ENCODE measurements around the gene KREMEN2.

The KREMEN2 gene

DNA sequence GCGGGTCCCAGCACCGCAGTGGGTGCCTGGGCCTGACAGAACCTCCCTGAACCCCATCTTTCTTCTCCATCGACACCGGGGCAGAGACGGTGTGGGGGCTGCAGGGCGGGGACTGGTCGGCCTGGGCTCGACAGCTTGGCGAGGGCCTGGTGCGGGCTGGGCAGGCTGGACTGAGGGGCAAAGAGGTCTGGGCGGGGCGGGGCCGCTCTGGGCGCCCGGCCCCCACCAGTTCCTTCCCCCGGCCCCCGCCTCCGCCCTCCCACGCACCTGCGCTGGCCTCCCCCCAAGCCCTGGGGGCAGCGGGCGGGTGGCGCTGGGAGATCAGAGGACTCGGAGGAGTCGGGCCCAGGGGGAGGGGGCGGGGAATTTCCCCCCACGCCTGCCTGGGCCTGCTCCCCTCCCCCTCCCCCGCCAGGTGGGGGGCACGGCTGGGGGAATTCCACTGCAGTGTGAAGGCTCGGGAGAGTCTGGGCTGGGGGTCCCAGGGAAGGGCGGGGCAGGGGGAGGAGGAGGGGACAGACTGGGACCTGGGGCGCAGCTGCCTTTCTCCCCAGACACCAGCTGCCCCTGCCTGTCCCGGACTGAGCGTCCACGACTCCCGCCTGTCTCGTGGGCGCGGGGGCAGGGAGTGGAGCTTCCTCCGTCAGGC is 877 bp upstream of the KREMEN2 start:
- DNase-seq, result no peak
- intact Hi-C loops (cut with DNase I), result no loop called here

DNA sequence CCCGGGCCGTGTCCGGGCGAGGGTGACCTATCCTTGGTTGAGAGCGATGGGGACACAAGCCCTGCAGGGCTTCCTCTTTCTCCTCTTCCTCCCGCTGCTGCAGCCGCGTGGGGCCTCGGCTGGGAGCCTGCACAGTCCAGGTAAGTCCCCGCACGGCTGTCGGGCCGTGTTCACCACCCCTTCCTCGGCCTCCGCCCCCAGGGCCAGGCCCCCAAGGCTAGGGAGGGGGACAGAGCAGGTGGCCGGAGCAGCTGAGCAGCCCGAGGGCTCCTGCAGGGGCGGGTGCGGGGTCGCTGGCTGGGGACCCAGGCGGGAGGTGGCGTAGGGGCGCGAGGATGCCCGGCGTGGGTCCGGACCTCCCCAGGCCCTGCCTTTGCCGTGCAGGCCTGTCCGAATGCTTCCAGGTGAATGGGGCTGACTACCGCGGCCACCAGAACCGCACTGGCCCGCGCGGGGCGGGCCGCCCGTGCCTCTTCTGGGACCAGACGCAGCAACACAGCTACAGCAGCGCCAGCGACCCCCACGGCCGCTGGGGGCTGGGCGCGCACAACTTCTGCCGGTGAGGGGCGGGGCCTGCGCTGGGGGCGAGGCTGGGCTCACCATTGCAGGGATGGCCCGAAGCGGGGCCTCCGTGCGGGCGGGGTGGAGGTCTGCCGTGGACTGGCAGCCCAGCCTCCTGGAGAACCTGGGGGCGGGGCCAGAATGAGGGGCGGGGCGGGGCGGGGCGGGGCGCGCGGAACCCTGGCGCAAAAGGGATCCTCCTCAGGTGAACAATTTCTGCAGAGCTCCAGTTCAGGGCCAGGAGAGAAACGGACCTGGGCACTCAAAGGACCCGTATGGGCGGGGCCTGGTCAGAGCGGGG is 631 bp downstream of the KREMEN2 start:
- peak in 1 of 10 donors; percentile 67 for DNase-seq
- intact Hi-C loops (cut with DNase I), result no loop called here

DNA sequence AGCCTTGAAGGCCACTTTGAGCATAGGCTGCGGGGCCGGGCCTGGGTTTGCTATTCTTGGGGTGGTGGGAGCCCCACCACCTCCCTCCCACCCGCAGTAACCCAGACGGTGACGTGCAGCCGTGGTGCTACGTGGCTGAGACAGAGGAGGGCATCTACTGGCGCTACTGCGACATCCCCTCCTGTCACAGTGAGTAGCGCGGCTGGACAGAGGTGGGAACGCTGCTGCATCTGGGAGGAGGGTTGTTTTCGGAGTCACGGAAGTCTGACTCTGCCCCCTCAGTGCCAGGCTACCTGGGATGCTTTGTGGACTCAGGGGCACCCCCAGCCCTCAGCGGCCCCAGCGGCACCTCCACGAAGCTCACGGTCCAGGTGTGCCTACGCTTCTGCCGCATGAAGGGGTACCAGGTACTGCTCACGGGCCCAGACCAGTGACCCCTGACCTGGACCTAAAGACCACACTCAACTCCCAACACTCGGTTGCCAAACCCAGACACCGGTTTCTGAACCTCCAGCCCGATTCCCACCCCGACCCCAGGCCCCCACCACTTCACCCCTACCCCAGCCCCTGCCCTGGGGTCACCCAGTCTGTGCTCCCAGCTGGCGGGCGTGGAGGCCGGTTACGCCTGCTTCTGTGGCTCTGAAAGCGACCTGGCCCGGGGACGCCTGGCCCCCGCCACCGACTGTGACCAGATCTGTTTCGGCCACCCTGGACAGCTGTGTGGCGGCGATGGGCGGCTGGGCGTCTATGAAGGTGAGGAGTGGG is 2.1 kb downstream of the KREMEN2 start:
- DNase-seq, result no peak
- intact Hi-C loops (cut with DNase I), result no loop called here

DNA sequence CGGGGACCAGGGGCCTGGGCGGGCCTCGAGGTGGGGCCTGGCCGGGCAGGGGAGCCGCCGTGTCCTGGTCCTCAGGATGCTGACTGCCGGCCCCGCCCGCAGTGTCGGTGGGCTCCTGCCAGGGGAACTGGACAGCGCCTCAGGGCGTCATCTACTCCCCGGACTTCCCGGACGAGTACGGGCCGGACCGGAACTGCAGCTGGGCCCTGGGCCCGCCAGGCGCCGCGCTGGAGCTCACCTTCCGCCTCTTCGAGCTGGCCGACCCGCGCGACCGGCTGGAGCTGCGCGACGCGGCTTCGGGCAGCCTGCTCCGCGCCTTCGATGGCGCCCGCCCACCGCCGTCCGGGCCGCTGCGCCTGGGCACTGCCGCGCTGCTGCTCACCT is 2.7 kb downstream of the KREMEN2 start:
- no peak for DNase-seq
- intact Hi-C loops (cut with DNase I), result no loop called here

DNA sequence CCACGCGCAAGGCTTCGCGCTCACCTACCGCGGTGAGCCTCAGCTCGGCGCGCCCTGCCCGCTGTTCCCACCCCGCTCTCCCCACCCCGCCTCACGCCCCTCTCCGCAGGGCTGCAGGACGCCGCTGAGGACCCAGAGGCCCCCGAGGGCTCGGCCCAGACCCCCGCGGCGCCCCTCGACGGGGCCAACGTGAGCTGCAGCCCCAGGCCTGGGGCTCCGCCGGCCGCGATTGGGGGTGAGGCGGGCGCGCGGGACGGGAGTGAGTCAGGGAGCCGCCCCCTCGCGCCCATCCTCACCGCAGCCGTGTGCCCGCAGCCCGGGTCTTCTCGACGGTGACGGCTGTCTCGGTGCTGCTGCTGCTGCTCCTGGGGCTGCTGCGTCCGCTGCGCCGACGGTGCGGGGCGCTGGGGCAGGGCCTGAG is 3.1 kb downstream of the KREMEN2 start:
- no peak for DNase-seq
- intact Hi-C loops (cut with DNase I), result no loop called here

DNA sequence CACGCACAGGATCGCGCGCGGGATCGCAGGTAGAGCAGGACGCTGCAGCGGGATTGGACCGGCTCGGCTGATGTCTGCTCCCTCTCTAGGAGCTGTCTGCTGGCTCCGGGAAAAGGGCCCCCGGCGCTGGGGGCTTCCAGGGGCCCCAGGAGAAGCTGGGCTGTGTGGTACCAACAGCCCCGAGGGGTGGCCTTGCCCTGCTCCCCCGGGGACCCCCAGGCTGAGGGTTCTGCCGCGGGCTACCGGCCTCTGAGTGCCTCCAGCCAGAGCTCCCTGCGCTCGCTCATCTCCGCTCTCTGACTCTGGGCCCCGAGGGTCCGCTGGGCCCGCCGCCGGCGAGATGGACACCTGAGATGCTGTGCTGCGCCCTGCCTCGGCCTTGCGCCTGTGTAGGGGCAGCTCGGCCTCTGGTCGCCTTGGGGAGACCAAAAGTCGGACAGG is 3.7 kb downstream of the KREMEN2 start:
- intact Hi-C loops (cut with DNase I), result no loop called here
- no peak for DNase-seq

DNA sequence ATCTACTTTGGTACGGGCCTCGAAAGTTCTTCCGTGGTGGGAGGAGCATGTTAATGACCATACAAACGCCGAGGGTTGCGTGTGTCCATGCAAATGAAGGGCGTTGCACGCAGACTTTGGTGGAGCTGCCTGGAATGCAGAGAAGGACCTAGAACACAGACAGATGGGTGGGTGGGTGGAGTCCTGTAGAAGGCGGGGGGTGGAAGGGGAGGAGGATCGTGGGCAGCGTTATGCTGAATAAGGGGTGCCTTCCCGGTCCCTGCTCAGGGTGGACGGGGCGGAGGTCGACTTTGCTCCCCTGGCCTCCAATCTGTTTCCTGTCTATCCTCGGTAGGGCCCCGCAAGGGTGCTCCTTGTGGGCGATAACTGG is 4.3 kb downstream of the KREMEN2 start:
- intact Hi-C loops (cut with DNase I), result no loop called here
- DNase-seq, result no peak

DNA sequence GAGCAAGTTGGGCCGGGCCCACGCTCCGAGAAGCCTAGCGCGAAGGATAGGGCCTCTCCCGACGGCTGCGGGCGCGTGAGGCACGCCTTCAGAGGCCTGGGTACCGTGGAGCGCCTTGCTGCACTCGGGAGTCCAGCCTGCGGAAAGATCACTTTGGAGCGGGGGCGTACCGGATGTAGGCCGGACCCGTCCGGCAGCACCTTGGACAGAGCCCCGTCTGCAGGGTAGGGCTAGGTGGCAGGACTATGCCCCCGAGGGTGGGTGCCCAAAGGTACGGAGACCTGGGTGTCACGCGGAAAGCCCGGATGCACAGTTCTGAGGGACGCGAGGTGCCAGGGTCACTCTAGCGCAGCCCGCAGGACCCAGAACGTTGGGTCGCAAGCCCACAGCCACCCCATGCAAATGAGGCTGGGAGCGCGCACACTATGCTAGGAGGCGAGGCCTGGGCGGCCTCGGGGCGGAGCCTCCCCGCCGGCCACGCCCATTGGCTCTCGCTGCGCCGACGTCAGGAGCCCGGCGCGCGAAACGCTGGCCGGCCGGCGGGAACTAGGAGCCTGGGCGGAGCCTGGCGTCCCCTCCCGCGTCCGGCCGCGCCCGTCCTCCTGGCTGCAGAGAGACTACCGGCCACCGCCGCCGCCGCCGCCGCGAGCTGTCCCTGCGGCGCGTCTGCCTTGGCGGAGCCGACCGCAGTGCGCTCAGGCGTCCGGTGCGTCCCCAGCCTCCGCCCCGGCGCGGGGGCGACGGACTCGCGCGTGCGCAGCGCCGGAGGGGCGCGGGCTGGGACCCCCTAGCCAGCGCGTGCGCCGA is 4.9 kb downstream of the KREMEN2 start, which contains the start of gene PAQR4:
TSS of gene PAQR4 (plus strand) at position 611 of the 807 bp plus-strand sequence. CDS start 327 bp downstream, outside the sequence.
- DNase-seq, result peak; percentile 75 to 98 (median 84)
- intact Hi-C loops (cut with DNase I), result no loop called here

DNA sequence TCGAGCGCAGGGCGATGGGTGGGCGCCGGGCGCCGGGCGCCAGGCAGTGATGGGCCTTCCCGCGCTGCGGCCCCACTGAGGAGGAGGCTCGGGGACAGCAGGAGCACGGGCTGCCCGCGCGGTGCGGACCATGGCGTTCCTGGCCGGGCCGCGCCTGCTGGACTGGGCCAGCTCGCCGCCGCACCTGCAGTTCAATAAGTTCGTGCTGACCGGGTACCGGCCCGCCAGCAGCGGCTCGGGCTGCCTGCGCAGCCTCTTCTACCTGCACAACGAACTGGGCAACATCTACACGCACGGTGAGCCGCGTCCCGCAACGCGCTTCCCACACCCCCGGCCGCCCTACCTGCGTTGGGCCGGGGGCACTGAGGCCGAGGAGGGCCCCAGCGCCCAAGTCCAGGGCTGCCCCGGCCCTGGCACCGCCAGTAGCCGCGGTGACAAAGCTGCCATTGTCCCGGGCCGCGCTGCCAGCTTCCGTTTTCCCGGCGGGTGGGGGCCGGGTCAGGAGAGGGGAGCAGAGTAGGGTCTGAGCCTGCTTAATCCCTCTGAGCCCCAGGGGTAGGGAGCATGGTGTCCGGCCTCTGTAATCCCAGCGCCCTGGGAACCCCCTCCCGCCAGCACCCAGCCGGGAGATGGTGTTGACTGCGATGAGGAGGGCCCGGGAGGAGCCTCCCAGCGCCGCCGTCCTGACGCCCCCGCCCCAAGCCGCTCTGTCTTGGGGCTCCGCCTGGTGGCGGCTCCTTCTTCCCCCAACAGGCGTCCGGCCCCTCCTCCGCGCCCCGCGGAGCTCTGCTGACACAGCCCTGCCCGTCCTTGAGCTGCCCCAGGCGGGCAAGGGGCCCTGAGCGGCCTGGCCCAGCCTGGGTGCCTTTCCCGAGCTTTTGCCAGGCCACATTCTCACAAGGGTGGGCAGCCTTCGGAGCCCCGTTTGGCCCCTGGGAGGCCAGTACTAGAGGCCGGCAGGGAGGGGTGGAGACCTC is 5.8 kb downstream of the KREMEN2 start:
- DNase-seq, result peak; percentile 51 to 95 (median 68)
- intact Hi-C loops (cut with DNase I), result no loop called here

DNA sequence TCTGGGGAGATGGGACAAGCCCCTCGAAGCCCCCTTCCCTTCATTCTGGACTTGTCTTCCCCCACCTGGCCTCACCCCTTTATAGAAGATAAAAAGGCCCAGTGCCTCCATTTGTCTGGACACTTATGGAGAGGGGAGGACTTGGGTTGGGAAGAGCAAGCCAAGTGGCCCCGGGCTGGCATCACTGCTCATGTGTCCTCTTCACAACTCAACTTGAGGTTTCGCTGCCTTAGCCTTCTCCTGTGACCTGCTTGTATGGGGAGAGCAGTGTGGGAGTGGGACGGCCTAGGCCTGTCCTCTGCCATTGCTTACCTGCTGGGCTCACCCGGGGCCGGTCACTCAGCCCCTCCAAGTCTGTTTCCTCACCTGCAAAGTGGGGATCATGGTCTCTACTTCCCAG is 6.5 kb downstream of the KREMEN2 start:
- intact Hi-C loops (cut with DNase I), result no loop called here
- DNase-seq, result no peak

DNA sequence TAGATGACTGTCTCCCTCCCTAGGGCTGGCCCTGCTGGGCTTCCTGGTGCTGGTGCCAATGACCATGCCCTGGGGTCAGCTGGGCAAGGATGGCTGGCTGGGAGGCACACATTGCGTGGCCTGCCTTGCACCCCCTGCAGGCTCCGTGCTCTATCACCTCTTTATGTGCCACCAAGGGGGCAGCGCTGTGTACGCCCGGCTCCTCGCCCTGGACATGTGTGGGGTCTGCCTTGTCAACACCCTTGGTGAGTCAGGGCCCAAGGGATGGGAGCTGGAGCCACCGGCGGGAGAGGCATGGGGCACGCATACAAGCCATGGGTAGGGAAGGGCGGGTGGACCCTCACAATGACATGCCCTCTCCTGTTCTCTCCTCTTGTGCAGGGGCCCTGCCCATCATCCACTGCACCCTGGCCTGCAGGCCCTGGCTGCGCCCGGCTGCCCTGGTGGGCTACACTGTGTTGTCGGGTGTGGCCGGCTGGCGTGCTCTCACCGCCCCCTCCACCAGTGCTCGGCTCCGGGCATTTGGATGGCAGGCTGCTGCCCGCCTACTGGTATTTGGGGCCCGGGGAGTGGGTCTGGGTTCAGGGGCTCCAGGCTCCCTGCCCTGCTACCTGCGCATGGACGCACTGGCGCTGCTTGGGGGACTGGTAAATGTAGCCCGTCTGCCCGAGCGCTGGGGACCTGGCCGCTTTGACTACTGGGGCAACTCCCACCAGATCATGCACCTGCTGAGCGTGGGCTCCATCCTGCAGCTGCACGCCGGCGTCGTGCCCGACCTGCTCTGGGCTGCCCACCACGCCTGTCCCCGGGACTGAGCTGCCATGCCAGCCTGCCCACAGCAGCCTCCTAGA is 7.3 kb downstream of the KREMEN2 start:
- intact Hi-C loops (cut with DNase I), result no loop called here
- DNase-seq, result no peak

DNA sequence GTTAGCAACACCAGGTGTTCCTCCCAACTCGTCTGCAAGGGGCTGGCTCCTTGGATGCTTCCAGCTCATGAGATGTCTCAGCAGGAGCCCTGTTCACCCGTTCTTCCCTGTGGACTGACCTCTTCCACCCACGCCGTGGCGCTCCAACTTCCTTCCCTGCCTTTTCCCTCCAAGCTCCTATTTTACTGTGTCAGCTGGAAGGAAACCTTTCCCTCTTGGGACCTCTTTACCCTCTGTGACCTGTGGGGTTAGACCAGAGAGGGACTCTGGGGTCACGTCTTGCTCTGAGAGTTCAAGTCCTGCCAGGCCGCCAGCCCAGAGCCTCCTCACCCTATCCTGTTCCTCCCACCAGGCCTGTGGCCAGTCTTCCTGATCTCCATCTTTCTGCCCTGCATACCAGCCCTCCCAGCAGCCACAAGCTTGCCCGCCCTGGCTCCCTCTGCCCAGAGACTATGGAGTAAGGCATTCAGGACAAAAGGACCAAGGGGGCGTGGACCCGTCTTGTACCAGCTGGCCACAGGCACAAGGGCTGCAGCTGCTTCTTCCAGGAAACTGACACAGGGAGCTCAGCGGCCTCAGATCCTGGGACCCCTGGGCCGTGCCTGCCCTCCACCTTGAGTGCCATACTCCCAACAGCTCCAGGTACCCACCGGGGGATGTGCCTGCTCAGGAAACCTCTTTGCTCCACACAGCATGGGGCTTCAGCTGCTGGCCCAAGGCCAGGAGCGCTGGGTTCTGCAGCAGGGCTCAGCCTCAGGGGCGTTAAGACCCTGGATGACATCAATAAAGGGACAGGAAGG is 8.1 kb downstream of the KREMEN2 start:
- intact Hi-C loops (cut with DNase I), result no loop called here

DNA sequence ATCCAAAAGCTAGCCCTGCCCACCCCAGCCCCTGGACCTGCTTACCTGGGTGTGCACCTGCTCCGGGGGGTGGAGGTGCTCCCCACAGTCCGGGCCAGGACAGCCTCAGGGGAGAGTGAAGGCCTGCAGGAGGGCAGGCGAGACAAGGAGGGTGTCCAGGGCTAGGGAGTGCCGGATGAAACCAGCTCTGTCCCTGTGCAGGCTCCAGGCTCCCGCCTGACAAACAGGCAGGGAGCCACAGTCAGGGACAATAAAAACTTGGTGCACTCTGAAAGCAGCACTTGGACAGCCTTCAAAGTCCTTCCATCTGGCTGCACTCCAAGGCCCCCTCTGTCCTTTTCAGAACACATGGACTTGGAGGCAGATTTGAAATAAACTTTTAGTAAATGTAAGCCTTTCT is 9.0 kb downstream of the KREMEN2 start:
- DNase-seq, result peak in 1 of 10 donors; percentile 48
- intact Hi-C loops (cut with DNase I), result no loop called here

More for the DNA sequence above, 8.1 kb downstream of the KREMEN2 start:
- DNase-seq, result peak in 1 of 10 donors; percentile 35

DNA sequence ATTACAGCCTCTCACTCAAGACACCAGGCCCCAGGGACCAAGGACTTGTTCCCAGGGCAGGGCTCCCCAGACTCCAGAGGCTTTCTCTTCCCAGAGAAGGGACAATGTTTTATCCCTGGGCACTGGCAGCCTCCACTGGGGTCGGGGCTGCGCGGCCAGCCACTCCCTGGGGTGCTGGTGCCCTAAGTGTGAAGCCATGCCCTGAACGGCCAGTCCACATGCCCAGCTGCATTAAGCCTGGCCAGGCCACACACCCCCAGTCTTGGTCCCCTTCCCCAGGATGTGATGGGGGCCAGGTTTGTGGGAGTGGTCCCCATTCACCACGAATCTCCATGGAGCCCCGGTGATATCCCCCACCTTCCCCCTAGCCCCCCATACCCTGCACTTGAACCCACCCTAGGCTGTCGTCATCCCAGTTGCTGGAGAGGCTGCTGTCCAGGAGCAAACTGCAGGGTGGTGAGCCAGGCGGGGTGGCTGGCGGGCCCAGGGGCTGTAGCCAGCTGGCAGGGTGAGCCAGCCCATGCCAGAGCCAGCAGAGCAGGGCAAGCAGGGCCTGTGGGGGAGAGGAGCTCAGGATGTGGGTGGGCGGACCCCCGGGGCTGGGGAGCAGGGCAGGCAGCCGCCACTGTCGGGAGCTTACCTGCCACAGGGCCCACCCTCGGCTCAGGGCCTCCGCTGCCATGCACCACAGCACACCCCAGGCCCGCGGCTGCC is 9.7 kb downstream of the KREMEN2 start:
- DNase-seq, result no peak
- intact Hi-C loops (cut with DNase I), result no loop called here

DNA sequence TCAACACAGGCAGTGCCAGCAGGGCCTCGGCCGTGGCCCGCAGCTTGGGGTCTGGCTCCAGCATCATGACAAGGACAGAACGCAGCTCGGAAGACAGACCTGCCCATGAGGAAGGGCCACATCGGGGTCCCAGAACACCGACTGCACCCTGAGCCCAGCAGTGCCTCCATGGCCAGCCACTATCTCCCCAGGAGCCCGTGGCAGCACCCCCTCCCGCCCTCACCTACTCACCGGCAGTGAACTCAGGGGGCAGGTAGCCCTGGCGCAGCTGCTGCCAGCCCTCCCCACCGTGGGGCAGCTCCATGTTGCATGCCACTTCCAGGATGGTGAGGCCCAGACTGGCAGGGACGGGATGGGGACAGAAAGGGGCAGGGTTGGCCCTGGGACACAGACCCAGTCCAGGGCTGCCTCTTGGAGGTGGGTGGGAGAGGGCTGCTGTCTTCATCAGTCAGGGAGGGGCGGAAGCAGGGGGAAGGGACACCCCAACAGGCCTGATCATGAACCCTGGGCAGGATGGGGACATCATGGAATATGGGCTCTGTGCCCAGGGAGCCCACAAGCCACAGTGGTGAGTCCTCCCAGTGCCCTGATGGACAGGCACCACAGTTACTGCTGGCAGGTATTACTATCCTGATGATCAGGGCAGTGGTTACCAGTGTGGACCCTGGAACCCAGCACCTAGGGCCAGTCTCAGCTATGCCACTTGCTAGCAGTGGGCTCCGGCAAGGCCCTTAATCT is 10.4 kb downstream of the KREMEN2 start:
- intact Hi-C loops (cut with DNase I), result no loop called here
- no peak for DNase-seq

DNA sequence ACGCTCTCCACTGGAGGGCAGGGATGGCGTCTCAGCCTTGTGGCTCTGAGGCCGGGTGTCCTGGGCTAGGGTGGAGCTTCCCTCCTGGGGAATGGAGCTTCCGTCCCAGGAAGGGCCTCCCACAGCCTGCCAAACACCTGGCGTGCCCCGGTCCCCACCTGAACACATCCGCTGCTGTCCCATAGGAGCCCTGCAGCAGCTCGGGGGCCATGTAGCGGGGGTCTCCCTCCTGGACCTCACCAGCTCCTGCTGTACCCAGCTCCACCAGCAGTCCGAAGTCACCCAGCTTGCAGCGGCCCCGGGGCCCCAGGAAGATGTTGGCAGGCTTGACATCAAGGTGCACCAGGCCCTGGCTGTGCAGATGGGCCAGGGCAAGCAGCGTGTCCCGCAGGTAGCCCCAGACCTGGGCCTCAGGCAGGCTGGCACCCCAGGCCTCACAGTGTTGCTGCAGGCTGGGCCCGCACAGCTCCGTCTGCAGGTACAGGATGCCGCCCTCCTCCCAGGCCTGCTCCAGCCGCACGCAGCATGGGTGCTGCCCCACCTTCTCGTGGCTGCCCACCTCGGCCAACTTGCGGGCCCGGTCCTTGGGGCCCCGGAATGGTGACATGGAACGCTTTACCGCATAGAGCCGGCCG is 11.2 kb downstream of the KREMEN2 start:
- intact Hi-C loops (cut with DNase I), result no loop called here
- no peak for DNase-seq

All from posterior cingulate gyrus (tissue), 11 donors.